ENCODE measurements around the gene EEF2.
"Not testable (repeated sequence)": the region's sequence is repeated elsewhere in the genome, so short reads cannot be mapped to it uniquely, and the experiment has no call there.

EEF2 gene

DNA sequence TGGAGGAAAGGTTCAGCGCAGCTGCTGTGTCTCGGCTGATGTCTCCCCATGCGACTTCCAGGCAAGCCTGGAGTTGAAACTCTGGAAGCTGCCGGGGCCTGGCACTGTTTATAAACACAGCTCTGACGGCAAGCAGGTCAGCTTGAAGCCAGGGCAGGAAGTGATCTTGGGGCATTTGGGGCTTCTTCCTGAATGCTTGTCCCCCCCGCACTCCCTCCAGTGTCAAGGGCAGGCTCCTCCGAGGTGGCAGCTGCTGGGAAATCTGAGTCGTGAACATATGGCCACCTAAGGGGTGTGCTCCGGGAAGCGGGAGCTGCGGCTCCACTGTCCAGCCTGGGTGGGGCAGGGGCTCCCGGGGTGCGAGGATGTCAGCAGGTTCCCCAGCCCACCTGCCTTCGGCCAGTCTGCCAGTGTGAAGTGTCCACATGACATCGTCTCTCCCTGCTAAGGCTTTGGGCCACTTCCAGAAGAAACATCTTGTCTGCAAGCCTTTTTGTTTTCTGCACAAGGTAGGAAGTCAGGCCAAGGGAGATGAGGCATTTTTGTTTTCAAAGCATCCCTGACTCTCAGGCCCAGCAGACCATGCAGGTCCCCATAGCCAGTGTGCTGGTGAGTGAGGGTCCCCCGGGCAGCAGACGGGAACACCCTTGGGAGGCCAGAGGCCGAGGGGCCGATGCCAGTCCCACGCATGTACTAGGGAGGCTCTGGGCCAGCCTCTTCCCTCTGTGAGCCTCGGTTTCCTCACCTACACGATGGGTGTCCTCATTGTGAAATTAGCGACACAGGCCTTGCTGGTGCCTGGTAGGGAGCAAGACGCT, 24.9 kb upstream of the EEF2 start:
- no peak overlapping the region for H3K27ac Mint-ChIP-seq
- no peaks in the 10 kb centered on the region for H3K27me3 Mint-ChIP-seq
- H3K9me3 Mint-ChIP-seq, result no peaks in the 10 kb centered on the region
- H3K4me3 Mint-ChIP-seq, result no peak overlapping the region
- H3K36me3 Mint-ChIP-seq (ENCODE audit: low read depth), result peaks cover 58% of the 10 kb centered on the region
- intact Hi-C loops (cut with micrococcal nuclease), result no loop called here
- peaks cover 54% of the 10 kb centered on the region for H3K4me1 Mint-ChIP-seq (ENCODE audit: low read depth)

GRCh38 chr19:4007836-4008539, 22.7 kb upstream of the EEF2 start:
- intact Hi-C loops (cut with micrococcal nuclease), result loop anchor here (2.0 kb wide), 1 partner anchor 17 kb away; no protein-coding TSS in a partner anchor
- H3K36me3 Mint-ChIP-seq (ENCODE audit: low read depth), result peaks cover 36% of the 10 kb centered on the region
- H3K9me3 Mint-ChIP-seq, result no peaks in the 10 kb centered on the region
- H3K4me3 Mint-ChIP-seq, result peak overlapping the region; percentile 88
- peaks cover 40% of the 10 kb centered on the region for H3K4me1 Mint-ChIP-seq (ENCODE audit: low read depth)
- H3K27me3 Mint-ChIP-seq, result no peaks in the 10 kb centered on the region
- peak overlapping the region; percentile 87 for H3K27ac Mint-ChIP-seq

DNA sequence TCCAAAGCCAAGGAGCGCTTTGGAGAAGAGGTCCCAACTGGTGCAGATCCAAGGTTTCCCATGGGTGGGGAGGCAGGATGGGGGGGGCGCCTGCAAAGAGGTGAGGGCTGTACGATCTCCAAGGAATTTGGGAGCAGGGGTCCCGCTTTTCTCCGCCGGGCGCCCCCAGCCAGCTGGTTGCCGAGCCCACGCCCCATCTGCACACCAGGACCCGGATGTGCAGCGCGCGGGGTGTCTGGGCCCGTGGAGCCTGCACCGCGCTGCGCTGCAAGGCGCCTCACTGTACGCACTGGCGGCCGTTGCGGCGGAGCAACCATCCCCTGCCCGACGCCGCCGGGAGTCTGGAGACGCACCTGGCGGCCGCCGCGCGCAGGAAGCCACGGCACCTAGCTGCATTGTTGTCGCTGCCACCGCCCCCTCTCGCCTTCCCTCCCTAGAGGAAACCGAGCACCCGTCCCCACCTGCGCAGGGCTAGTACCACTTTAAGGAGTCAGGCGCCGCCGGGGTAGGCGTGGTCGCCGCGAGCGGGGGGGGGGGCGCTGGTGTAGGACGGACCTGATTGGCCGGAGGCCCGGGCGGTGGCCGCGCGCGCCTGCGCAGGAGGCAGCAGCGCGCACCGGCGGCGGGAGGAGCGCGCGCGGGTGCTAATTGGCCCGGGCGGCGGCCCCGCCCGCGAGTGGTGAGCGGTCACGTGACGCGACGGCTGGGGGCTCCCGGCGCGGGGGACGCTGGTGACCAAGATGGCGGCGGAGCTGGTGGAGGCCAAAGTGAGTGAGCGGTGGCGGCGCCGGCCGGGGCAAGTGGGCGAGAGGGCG, 22.0 kb upstream of the EEF2 start, which contains the start of gene PIAS4:
Gene PIAS4 (plus strand): TSS at position 716 of the 815 bp plus-strand sequence. CDS start 25 bp downstream, at position 741.
- H3K9me3 Mint-ChIP-seq, result no peaks in the 10 kb centered on the region
- intact Hi-C loops (cut with micrococcal nuclease), result loop anchor here (2.0 kb wide), 1 partner anchor 16 kb away; no protein-coding TSS in a partner anchor

DNA sequence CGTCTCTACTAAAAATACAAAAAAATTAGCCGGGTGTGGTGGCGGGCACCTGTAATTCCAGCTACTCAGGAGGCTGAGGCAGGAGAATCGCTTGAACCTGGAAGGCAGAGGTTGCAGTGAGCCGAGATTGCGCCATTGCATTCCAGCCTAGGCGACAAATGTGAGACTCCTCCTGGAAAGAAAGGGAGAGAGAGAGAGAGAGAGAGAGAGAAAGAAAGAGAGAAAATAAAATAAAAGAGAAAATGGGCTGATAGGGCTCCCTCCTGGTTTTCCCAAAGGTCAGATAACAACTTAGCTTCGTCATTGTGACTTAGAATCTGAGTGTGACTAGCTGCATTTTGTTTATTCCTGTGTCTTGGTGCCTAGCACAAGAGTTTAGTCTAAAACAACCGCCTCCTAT, 20.2 kb upstream of the EEF2 start:
- peaks cover 29% of the 10 kb centered on the region for H3K4me1 Mint-ChIP-seq (ENCODE audit: low read depth)
- H3K9me3 Mint-ChIP-seq; H3K27me3 Mint-ChIP-seq; intact Hi-C loops (cut with micrococcal nuclease); H3K4me3 Mint-ChIP-seq; H3K27ac Mint-ChIP-seq: not testable (repeated sequence)
- H3K36me3 Mint-ChIP-seq (ENCODE audit: low read depth), result peaks cover 14% of the 10 kb centered on the region

More for the DNA sequence above, 22.0 kb upstream of the EEF2 start, which contains the start of gene PIAS4:
- Mint-ChIP-seq H3K4me3 (peak within 1 kb of the TSS; percentile 88), H3K36me3 (ENCODE audit: low read depth) (peaks cover 28% of the 10 kb centered on the region), H3K27me3 (no peaks in the 10 kb centered on the region), H3K4me1 (ENCODE audit: low read depth) (peaks cover 40% of the 10 kb centered on the region), H3K27ac (peak within 1 kb of the TSS; percentile 87)

- H3K36me3 Mint-ChIP-seq (ENCODE audit: low read depth); H3K4me1 Mint-ChIP-seq (ENCODE audit: low read depth); H3K27ac Mint-ChIP-seq; H3K4me3 Mint-ChIP-seq; H3K9me3 Mint-ChIP-seq; H3K27me3 Mint-ChIP-seq; intact Hi-C loops (cut with micrococcal nuclease): not testable (repeated sequence)
These were observed 15.5 kb upstream of the EEF2 start for GRCh38 chr19:4000798-4001197.

- H3K4me3 Mint-ChIP-seq; H3K27ac Mint-ChIP-seq; H3K36me3 Mint-ChIP-seq (ENCODE audit: low read depth); H3K27me3 Mint-ChIP-seq; H3K4me1 Mint-ChIP-seq (ENCODE audit: low read depth); H3K9me3 Mint-ChIP-seq; intact Hi-C loops (cut with micrococcal nuclease): not testable (repeated sequence)
These were observed 13.6 kb upstream of the EEF2 start for GRCh38 chr19:3998667-3999412.

DNA sequence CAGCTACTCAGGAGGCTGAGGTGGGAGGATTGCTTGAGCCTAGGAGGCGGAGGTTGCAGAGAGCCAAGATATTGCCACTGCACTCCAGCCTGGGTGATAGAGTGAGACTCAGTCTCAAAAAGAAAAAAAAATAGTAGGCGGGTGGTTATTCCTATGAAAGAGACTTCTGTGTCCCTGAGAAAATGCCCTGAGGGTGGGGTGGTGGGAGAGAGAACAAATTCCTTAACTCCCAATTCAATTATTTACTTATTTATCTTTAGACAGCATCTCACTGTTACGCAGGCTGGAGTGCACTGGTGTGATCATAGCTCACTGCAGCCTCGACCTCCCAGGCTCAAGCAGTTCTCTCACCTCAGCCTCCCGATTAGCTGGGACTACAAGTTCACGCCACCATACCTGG, 10.3 kb upstream of the EEF2 start:
- Mint-ChIP-seq H3K4me3 (no peak overlapping the region), H3K27ac (no peak overlapping the region), H3K36me3 (ENCODE audit: low read depth) (no peaks in the 10 kb centered on the region), H3K4me1 (ENCODE audit: low read depth) (peaks cover 4% of the 10 kb centered on the region), H3K27me3 (no peaks in the 10 kb centered on the region), H3K9me3 (no peaks in the 10 kb centered on the region)
- intact Hi-C loops (cut with micrococcal nuclease), result no loop called here

DNA sequence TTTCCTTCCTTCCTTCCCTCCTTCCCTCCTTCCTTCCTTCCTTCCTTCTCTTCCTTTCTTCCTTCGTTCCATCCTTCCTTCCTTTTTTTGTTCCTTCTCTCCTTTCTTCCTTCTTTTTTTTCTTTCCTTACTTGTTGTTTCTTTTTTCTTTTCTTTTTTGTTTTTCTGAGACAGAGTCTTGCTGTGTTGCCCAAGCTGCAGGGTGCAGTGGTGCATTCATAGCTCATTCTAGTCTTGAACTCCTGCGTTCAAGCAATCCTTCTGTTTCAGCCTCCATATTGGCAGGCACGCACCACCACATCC, 5.5 kb upstream of the EEF2 start:
- H3K27me3 Mint-ChIP-seq, result peaks cover 2% of the 10 kb centered on the region
- intact Hi-C loops (cut with micrococcal nuclease), result loop anchor here (2.0 kb wide), 1 partner anchor 16 kb away; the partner anchor contains the start of gene PIAS4
- peak overlapping the region; percentile 4 for H3K4me3 Mint-ChIP-seq
- H3K27ac Mint-ChIP-seq, result no peak overlapping the region
- no peaks in the 10 kb centered on the region for H3K36me3 Mint-ChIP-seq (ENCODE audit: low read depth)
- peaks cover 13% of the 10 kb centered on the region for H3K4me1 Mint-ChIP-seq (ENCODE audit: low read depth)
- no peaks in the 10 kb centered on the region for H3K9me3 Mint-ChIP-seq

DNA sequence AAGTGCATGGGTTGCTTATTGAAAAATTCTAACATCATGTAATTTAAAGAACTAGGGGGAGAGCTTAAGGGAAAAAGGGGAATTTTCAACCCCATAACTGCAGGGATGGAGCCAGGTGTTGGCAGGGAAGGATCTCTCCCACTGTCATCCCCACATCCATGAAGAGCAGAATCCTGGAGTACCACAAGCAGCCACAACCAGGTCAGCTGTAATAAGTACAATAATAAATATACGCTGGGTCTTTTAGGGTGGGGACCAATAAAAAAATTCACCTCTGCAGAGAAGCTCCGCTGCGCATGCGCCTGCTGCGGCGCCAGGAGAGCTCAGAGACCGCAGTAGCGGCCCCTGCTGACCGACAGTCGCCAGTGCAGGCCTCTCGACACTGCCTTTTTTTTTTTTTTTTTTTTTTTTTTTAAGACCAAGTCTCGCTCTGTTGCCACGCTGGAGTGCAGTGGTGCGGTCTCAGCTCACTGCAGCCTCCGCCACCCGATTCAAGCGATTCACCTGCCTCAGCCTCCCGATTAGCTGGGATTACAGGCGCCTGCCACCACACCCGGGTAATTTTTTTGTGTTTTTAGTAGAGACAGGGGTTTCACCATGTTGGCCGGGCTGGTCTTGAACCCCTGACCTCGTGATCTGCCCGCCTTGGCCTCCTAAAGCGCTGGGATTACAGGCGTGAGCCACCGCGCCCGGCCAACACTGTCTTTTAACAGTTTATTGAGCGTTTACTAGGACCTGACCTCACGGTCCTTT, 2.5 kb upstream of the EEF2 start:
- Mint-ChIP-seq H3K9me3 (no peaks in the 10 kb centered on the region), H3K4me1 (ENCODE audit: low read depth) (peaks cover 31% of the 10 kb centered on the region), H3K27me3 (peaks cover 2% of the 10 kb centered on the region), H3K27ac (peak overlapping the region; percentile 71), H3K4me3 (peak overlapping the region; percentile 57), H3K36me3 (ENCODE audit: low read depth) (peaks cover 25% of the 10 kb centered on the region)
- intact Hi-C loops (cut with micrococcal nuclease), result loop anchor here (5.0 to 10.0 kb wide), 2 partner anchors 195 to 217 kb away; partner anchors contain the start of genes ANKRD24 and SIRT6

GRCh38 chr19:3986260-3987041, 1.2 kb upstream of the EEF2 start:
- intact Hi-C loops (cut with micrococcal nuclease), result loop anchor here (5.0 to 10.0 kb wide), 2 partner anchors 196 to 218 kb away; partner anchors contain the start of genes ANKRD24 and SIRT6
- Mint-ChIP-seq H3K27ac (no peak overlapping the region), H3K4me3 (peak overlapping the region; percentile 90), H3K9me3 (no peaks in the 10 kb centered on the region), H3K4me1 (ENCODE audit: low read depth) (peaks cover 39% of the 10 kb centered on the region), H3K27me3 (peaks cover 2% of the 10 kb centered on the region), H3K36me3 (ENCODE audit: low read depth) (peaks cover 39% of the 10 kb centered on the region)

GRCh38 chr19:3985643-3986259, 488 bp upstream of the EEF2 start:
- H3K36me3 Mint-ChIP-seq (ENCODE audit: low read depth), result peaks cover 46% of the 10 kb centered on the region
- peak overlapping the region; percentile 92 for H3K27ac Mint-ChIP-seq
- H3K9me3 Mint-ChIP-seq, result no peaks in the 10 kb centered on the region
- peak overlapping the region; percentile 90 for H3K4me3 Mint-ChIP-seq
- intact Hi-C loops (cut with micrococcal nuclease), result loop anchor here (5.0 to 10.0 kb wide), 2 partner anchors 197 to 219 kb away; partner anchors contain the start of genes ANKRD24 and SIRT6
- H3K27me3 Mint-ChIP-seq, result peaks cover 2% of the 10 kb centered on the region
- peaks cover 43% of the 10 kb centered on the region for H3K4me1 Mint-ChIP-seq (ENCODE audit: low read depth)

DNA sequence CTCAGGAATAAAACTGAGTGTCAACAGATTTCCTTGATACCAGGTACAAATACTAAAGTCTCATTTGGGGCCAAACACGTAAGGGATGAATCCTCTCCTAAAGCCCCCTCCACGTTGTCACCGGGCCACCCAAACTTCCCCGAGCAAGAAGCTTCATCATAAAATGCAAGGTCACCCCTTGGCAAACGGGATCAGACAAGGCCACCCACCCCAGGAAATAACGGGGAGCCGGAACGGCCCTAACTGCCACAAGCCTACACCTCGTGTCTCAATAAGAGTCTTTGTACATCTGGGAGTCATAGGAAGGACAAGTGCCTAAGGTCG, 717 bp downstream of the EEF2 start:
- peaks cover 58% of the 10 kb centered on the region for H3K36me3 Mint-ChIP-seq (ENCODE audit: low read depth)
- H3K27ac Mint-ChIP-seq, result peak overlapping the region; percentile 92
- intact Hi-C loops (cut with micrococcal nuclease), result loop anchor here (10.0 kb wide), 1 partner anchor 220 kb away; no protein-coding TSS in a partner anchor
- H3K27me3 Mint-ChIP-seq, result peaks cover 2% of the 10 kb centered on the region
- H3K4me3 Mint-ChIP-seq, result peak overlapping the region; percentile 90
- H3K4me1 Mint-ChIP-seq (ENCODE audit: low read depth), result peaks cover 43% of the 10 kb centered on the region
- H3K9me3 Mint-ChIP-seq, result no peaks in the 10 kb centered on the region
